GM12801 (cell line): ENCODE data around the gene UBE2E1.

ENCODE experiments used
- TF ChIP-seq, protein P1 (sequence below): IDR thresholded peaks from one replicate; pipeline ENCODE4 v1.5.1; 2011; ENCODE audit warnings: control low read depth; ENCODE audit not compliant: insufficient read length; ENCODE audit errors: extremely low read depth

UBE2E1 gene

DNA sequence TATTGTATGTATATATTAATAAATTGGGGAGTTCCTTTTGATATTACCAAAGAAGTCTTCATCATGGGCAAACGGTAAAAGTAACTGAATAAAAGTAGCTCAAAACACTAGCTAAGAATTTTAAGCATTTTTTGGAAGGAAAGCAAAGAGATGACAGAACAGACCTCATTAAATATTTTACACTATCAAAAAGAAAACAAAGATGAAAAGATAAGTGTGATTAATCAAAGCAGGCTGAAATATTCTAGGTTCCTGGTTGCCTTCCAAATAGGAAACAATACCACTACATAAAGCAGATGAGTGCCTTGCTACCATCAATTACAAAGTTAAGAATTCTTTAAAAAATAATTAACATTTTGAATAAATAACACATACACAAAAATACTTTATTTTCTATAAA is 107.4 kb downstream of the UBE2E1 start:
- TF ChIP-seq, protein P1, sequence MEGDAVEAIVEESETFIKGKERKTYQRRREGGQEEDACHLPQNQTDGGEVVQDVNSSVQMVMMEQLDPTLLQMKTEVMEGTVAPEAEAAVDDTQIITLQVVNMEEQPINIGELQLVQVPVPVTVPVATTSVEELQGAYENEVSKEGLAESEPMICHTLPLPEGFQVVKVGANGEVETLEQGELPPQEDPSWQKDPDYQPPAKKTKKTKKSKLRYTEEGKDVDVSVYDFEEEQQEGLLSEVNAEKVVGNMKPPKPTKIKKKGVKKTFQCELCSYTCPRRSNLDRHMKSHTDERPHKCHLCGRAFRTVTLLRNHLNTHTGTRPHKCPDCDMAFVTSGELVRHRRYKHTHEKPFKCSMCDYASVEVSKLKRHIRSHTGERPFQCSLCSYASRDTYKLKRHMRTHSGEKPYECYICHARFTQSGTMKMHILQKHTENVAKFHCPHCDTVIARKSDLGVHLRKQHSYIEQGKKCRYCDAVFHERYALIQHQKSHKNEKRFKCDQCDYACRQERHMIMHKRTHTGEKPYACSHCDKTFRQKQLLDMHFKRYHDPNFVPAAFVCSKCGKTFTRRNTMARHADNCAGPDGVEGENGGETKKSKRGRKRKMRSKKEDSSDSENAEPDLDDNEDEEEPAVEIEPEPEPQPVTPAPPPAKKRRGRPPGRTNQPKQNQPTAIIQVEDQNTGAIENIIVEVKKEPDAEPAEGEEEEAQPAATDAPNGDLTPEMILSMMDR: no peak

DNA sequence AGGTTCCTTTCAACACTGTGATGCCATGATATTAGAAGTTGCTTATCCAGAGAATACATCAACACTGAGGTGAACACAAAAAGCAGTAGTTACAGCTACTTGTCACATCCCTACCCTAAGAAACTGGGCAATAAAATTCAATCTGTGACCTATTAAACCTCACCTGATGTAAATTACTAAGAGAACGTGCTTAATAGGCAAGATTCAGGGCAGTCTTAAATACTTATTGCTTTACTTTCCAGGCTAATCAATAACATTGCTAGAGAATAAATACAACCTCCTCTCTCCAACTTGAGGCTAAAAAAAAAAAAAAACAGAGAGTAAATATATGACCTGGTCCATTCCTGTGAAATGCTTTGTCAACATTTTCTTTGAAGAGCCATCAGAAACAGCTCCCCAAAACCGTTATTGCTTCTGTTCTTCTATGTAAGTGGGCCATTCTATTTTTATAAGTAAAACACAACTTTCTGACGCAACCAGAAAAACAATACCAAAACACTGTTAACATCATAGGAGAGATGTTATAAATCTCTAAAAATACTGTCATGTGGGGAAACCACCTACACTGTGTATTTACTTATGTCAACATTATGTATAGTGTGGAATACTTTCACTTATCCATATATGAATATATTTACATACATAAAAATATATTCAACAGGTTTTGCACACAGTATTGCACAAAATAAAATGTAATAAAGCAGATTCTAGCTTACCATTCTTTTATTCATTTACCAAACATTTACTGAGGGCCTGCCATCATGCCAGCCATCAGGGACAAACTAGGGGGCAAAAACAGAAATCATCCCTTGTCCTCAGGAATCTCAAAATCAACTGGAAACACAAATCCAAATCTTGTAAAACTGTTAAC is 108.4 kb downstream of the UBE2E1 start:
- TF ChIP-seq, protein P1: no peak

DNA sequence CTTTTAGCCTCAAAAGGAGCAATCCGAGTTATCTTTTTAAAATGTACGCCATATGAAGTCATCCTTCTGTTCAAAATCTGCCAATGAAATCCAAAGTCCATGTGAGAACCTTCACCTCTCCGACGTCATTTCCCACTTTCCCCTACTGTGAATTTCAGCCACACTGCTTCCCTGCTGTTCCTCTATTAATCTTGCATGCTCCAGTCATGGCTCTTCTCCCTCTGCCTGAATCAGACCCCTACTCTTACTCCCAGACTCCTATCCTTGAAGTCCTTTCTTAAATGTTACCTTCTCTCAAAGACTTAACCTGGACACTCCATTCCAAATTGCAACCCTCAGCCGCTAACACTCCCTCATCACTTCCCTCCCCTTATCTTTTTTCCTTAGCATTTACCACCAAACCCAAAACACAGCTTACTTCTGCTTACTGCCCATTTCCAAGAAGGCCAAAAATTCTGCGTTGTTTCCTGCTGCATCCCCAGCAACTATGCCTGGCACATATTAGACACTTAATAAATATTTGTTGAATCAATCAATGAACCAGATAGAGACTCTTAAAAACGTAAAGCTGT is 109.9 kb downstream of the UBE2E1 start:
- TF ChIP-seq, protein P1: no peak

DNA sequence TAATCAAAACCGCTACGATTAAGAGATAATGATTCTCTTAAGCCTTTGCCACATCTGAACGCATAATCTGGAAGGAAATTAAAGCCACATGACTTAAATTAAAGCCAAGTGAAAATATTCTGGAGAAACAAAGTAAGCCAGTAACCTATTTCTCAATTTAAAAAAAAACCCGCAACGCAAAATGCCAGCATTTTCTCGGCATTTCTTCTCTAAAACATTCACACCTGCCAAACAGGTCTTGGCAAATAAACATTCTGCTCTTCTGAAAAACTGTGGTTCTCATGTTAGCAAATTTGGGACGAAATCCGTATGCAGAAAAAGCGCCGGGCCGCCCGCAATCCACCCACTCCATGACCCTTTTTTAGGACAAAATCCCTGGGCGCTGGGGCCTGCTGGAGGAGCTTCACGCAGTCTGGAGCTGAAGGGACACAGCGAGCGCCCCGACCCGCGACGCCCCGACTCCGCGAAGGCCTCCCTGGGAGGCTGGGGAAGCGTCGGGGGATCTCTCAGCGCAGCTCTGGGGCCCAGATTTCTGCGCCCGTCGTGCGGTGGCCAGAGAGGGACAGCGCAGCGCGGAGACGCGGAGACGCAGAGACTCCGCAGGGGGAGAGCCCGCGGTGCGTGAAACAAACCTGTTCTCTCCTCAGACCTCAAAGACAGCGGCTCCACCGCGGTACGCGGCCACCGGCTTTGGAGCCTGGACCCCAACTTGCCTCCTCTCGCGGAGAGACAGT is 110.6 kb downstream of the UBE2E1 start:
- TF ChIP-seq, protein P1: no peak

DNA sequence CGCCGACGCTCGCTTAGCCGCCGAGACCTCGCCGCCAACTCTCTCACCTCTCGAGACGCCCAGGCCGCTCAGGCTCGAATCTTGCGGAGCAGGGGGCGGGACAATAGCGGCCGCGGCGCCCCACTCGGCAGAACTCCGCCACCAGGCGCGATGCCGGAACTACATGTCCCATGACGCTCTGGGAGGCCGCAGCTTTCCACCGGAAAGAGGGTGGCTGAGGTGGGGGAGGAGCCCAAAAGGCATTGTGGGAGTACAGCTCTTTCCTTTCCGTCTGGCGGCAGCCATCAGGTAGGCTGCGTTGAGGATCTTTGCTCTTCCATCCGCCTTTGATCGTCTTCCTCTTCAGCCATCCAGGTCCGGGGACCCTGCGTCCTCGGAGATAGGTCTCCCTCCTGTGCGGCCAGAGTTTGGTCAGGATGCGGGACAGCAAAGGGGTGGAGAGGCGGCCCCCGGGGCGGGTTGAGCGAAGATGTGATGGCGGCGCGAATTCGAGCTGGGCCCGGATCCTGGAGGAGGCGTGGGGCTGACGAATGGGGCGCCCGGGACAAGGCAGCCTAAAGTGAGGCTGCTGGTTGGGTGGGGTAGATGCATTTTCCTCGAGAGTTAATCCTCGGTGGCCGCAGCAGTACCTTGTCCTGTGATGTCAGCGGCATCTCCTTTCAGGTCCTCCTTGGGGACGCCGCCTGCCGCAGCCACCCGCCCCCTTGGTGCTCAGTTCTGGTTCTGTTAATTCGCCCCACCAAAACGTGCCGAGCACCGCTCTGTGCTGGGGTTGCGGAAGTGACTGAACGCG is 111.3 kb downstream of the UBE2E1 start, which contains the start of the genes NKIRAS1 and RPL15:
Gene NKIRAS1, minus strand, starts transcription at position 105 of the 793 bp plus-strand sequence. CDS start 6,086 bp downstream, outside the sequence.
Gene RPL15, plus strand, starts transcription at position 247 of the 793 bp plus-strand sequence. CDS start 728 bp downstream, outside the sequence.
- TF ChIP-seq, protein P1: no peak

DNA sequence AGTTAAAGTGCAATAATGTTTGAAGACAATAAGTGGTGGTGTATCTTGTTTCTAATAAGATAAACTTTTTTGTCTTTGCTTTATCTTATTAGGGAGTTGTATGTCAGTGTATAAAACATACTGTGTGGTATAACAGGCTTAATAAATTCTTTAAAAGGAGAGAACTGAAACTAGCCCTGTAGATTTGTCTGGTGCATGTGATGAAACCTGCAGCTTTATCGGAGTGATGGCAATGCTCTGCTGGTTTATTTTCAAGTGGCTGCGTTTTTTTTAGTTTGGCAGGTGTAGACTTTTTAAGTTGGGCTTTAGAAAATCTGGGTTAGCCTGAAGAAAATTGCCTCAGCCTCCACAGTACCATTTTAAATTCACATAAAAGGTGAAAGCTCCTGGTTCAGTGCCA is 113.9 kb downstream of the UBE2E1 start:
- TF ChIP-seq, protein P1: no peak
